Tongue (tissue), 2 donors: ENCODE measurements around the gene RAD51B. TPM values are rescaled to one million over a fixed set of nuclear protein-coding genes. Genes with fewer than 3 reads are reported as not detected.
A peak's percentile ranks its signal among the peaks of the same experiment; 100 is the strongest.

Experiments
- DNase-seq: peaks from one replicate; pipeline ENCODE4 v3.0.0-alpha.2; 2015
- total RNA-seq: library from RNA; depleted of rRNA; stranded (reverse); fragments of >200 nt; gene quantifications from one replicate; pipeline ENCODE4 v1.2.3, GENCODE V29; 2014

Gene RAD51B
- total RNA-seq, 1 donor from 2014 or later, result 37.8 TPM

GRCh38 chr14:68556253-68556652 is 736.7 kb downstream of the RAD51B start:
- DNase-seq, result no peak

- no peak for DNase-seq
Measured at GRCh38 chr14:68557648-68558047, 738.1 kb downstream of the RAD51B start.

GRCh38 chr14:68558096-68558495 is 738.5 kb downstream of the RAD51B start:
- no peak for DNase-seq

GRCh38 chr14:68559949-68560348 is 740.4 kb downstream of the RAD51B start:
- no peak for DNase-seq

- DNase-seq, result no peak
Measured at GRCh38 chr14:68561531-68562007, 742.0 kb downstream of the RAD51B start.

GRCh38 chr14:68562911-68563250 is 743.3 kb downstream of the RAD51B start:
- DNase-seq, result no peak

- DNase-seq, result peak; percentile 95
Measured at GRCh38 chr14:68563251-68564131, 743.9 kb downstream of the RAD51B start.

GRCh38 chr14:68564191-68564825 is 744.7 kb downstream of the RAD51B start:
- peak; percentile 74 for DNase-seq

- no peak for DNase-seq
Measured at GRCh38 chr14:68564826-68565759, 745.5 kb downstream of the RAD51B start.

GRCh38 chr14:68566075-68566474 is 746.5 kb downstream of the RAD51B start:
- no peak for DNase-seq

GRCh38 chr14:68568907-68569897 is 749.6 kb downstream of the RAD51B start:
- DNase-seq, result no peak

GRCh38 chr14:68569970-68570409 is 750.4 kb downstream of the RAD51B start:
- DNase-seq, result no peak

- no peak for DNase-seq
Measured at GRCh38 chr14:68571114-68571591, 751.6 kb downstream of the RAD51B start.

- no peak for DNase-seq
Measured at GRCh38 chr14:68571928-68572525, 752.4 kb downstream of the RAD51B start.

GRCh38 chr14:68573126-68573525 is 753.5 kb downstream of the RAD51B start:
- no peak for DNase-seq

GRCh38 chr14:68573722-68574121 is 754.1 kb downstream of the RAD51B start:
- DNase-seq, result no peak

GRCh38 chr14:68574461-68574860 is 754.9 kb downstream of the RAD51B start:
- no peak for DNase-seq

GRCh38 chr14:68574906-68575305 is 755.3 kb downstream of the RAD51B start:
- no peak for DNase-seq

- DNase-seq, result no peak
Measured at GRCh38 chr14:68575426-68575825, 755.8 kb downstream of the RAD51B start.

GRCh38 chr14:68576031-68576430 is 756.5 kb downstream of the RAD51B start:
- DNase-seq, result no peak
